Measurements from ENCODE around the gene ELP2. TPM values are rescaled to one million over a fixed set of nuclear protein-coding genes. Genes with fewer than 3 reads are reported as not detected.

ELP2 gene
- total RNA-seq, 2 experiments from 2014 or later: 200 to 206 TPM

- POLR2A ChIA-PET: interaction anchor here (1.2 to 1.3 kb wide), 2 partner anchors 24 to 58 kb away, joined by 5 to 6 read pairs; partner anchors contain the start of gene SLC39A6
- peaks cover 9% of the 10 kb centered on the region for H3K4me1 Mint-ChIP-seq (ENCODE audit: low read depth)
- H3K9me3 ChIP-seq (ENCODE audit: control insufficient read depth in 1 of 2, insufficient read depth in 1 of 2, low read length in 2 of 2): no peaks in the 10 kb centered on the region
- H3K27ac Mint-ChIP-seq: no peak within 1 kb of the TSS
- no peaks in the 10 kb centered on the region for H3K9me3 Mint-ChIP-seq
- CTCF ChIA-PET: no interaction called here
- ATAC-seq (ENCODE audit: poor library complexity) (peak; percentile 64), DNase-seq (peak in 12 of 14 experiments; percentile 9 to 60 (median 32))
- no peak for TF ChIP-seq CTCF (IDR thresholded peaks at IDR 0.05)
- no peaks in the 10 kb centered on the region for H3K36me3 ChIP-seq (ENCODE audit: insufficient read depth, low read length)
- H3K27ac ChIP-seq (ENCODE audit: low read depth in 1 of 2, low read length in 2 of 2): no peak within 1 kb of the TSS
- peaks cover 13 to 17% of the 10 kb centered on the region in 2 experiments for H3K27me3 ChIP-seq (ENCODE audit: control insufficient read depth in 1 of 2, insufficient read depth in 2 of 2, low read length in 2 of 2)
- peak within 1 kb of the TSS; percentile 82 for H3K4me3 Mint-ChIP-seq
- H3K4me3 ChIP-seq (ENCODE audit: low read length): peak within 1 kb of the TSS; percentile 80
- H3K36me3 Mint-ChIP-seq (ENCODE audit: low read depth): no peaks in the 10 kb centered on the region
- H3K4me1 ChIP-seq (ENCODE audit: insufficient read depth, low read length): peaks cover 19% of the 10 kb centered on the region
- H3K27me3 Mint-ChIP-seq: peaks cover 33% of the 10 kb centered on the region
- intact Hi-C loops (cut with DNase I, micrococcal nuclease): no loop called here
Measured at GRCh38 chr18:36187193-36187825, 57.6 kb downstream of the ELP2 start, which contains the start of gene MOCOS. MOCOS (plus strand) TSS chr18:36187497; CDS start chr18:36187540, 43 bp downstream.

- H3K27ac Mint-ChIP-seq: no peak overlapping the region
- CTCF ChIA-PET: no interaction called here
- POLR2A ChIA-PET: interaction anchor here (1.3 kb wide), 1 partner anchor 24 kb away, joined by 6 read pairs; no protein-coding TSS in a partner anchor
- ATAC-seq (ENCODE audit: poor library complexity) (peak; percentile 19), DNase-seq (peak in 1 of 14 experiments; percentile 7)
- intact Hi-C loops (cut with DNase I, micrococcal nuclease): no loop called here
- H3K4me1 Mint-ChIP-seq (ENCODE audit: low read depth): peaks cover 9% of the 10 kb centered on the region
- H3K4me1 ChIP-seq (ENCODE audit: insufficient read depth, low read length): peaks cover 19% of the 10 kb centered on the region
- H3K9me3 Mint-ChIP-seq: no peaks in the 10 kb centered on the region
- H3K36me3 ChIP-seq (ENCODE audit: insufficient read depth, low read length): no peaks in the 10 kb centered on the region
- no peak for TF ChIP-seq CTCF (IDR thresholded peaks at IDR 0.05)
- peaks cover 33% of the 10 kb centered on the region for H3K27me3 Mint-ChIP-seq
- no peak overlapping the region for H3K27ac ChIP-seq (ENCODE audit: low read depth in 1 of 2, low read length in 2 of 2)
- H3K4me3 Mint-ChIP-seq: peak overlapping the region; percentile 79
- peaks cover 13 to 17% of the 10 kb centered on the region in 2 experiments for H3K27me3 ChIP-seq (ENCODE audit: control insufficient read depth in 1 of 2, insufficient read depth in 2 of 2, low read length in 2 of 2)
- H3K9me3 ChIP-seq (ENCODE audit: control insufficient read depth in 1 of 2, insufficient read depth in 1 of 2, low read length in 2 of 2): no peaks in the 10 kb centered on the region
- no peaks in the 10 kb centered on the region for H3K36me3 Mint-ChIP-seq (ENCODE audit: low read depth)
- peak overlapping the region; percentile 80 for H3K4me3 ChIP-seq (ENCODE audit: low read length)
Measured at GRCh38 chr18:36187826-36188721, 58.4 kb downstream of the ELP2 start.

- no peak for DNase-seq
- Mint-ChIP-seq H3K9me3 (no peaks in the 10 kb centered on the region), H3K4me1 (ENCODE audit: low read depth) (peaks cover 9% of the 10 kb centered on the region), H3K27ac (no peak overlapping the region), H3K4me3 (peak overlapping the region; percentile 79), H3K36me3 (ENCODE audit: low read depth) (no peaks in the 10 kb centered on the region), H3K27me3 (peaks cover 33% of the 10 kb centered on the region)
- Histone ChIP-seq H3K27ac (ENCODE audit: low read depth in 1 of 2, low read length in 2 of 2) (no peak overlapping the region), H3K4me3 (ENCODE audit: low read length) (no peak overlapping the region), H3K9me3 (ENCODE audit: control insufficient read depth in 1 of 2, insufficient read depth in 1 of 2, low read length in 2 of 2) (no peaks in the 10 kb centered on the region), H3K27me3 (ENCODE audit: control insufficient read depth in 1 of 2, insufficient read depth in 2 of 2, low read length in 2 of 2) (peaks cover 13 to 17% of the 10 kb centered on the region in 2 experiments), H3K36me3 (ENCODE audit: insufficient read depth, low read length) (no peaks in the 10 kb centered on the region), H3K4me1 (ENCODE audit: insufficient read depth, low read length) (peaks cover 19% of the 10 kb centered on the region)
- ChIA-PET POLR2A (no interaction called here), CTCF (no interaction called here)
- intact Hi-C loops (cut with DNase I, micrococcal nuclease): no loop called here
- TF ChIP-seq CTCF (IDR thresholded peaks at IDR 0.05): no peak
- no peak for ATAC-seq (ENCODE audit: poor library complexity)
Measured at GRCh38 chr18:36188916-36189315, 59.2 kb downstream of the ELP2 start.

Data from CD4-positive, alpha-beta T cell (primary cell).